Measurements from ENCODE around the gene SLC25A36. TPM values are rescaled to one million over a fixed set of nuclear protein-coding genes. Genes with fewer than 3 reads are reported as not detected.
"Not testable (repeated sequence)": the region's sequence is repeated elsewhere in the genome, so short reads cannot be mapped to it uniquely, and the experiment has no call there.

Gene SLC25A36
- total RNA-seq, 3 donors from 2014 or later (not counting 1 experiment from before 2014, with no cell fraction given): 107 to 127 (median 126) TPM

DNA sequence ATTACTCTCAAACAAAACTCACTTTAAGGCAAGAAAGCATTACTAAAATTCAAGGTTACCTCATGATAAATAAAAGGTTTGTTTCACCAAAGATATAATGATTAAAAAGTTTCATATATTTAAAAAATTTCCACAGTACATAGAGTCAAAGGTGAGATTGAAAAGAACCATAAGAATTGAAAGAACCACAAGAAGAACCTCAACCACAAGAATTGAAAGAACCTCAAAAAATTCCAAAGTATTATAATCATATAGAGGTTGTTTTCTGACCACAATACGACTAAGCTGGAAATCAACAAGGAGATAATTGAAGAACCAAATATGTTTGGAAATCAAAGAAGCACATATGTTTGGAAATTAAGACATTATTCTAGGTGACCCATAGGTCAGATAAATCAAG lies 52.7 kb downstream of the SLC25A36 start:
- Mint-ChIP-seq H3K4me3 (no peak overlapping the region), H3K27ac (no peak overlapping the region), H3K27me3 (ENCODE audit: low read depth in 2 of 2) (peaks cover 0 to 15% of the 10 kb centered on the region in 2 donors), H3K36me3 (no peaks in the 10 kb centered on the region), H3K4me1 (no peaks in the 10 kb centered on the region), H3K9me3 (no peaks in the 10 kb centered on the region)
- intact Hi-C loops (cut with micrococcal nuclease): no loop called here
- no peak overlapping the region for H3K4me3 ChIP-seq (ENCODE audit: low read length)
- no peaks in the 10 kb centered on the region for H3K36me3 ChIP-seq (ENCODE audit: control insufficient read depth, insufficient read depth, low read length)
- TF ChIP-seq, protein P1, sequence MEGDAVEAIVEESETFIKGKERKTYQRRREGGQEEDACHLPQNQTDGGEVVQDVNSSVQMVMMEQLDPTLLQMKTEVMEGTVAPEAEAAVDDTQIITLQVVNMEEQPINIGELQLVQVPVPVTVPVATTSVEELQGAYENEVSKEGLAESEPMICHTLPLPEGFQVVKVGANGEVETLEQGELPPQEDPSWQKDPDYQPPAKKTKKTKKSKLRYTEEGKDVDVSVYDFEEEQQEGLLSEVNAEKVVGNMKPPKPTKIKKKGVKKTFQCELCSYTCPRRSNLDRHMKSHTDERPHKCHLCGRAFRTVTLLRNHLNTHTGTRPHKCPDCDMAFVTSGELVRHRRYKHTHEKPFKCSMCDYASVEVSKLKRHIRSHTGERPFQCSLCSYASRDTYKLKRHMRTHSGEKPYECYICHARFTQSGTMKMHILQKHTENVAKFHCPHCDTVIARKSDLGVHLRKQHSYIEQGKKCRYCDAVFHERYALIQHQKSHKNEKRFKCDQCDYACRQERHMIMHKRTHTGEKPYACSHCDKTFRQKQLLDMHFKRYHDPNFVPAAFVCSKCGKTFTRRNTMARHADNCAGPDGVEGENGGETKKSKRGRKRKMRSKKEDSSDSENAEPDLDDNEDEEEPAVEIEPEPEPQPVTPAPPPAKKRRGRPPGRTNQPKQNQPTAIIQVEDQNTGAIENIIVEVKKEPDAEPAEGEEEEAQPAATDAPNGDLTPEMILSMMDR (IDR thresholded peaks at IDR 0.05): no peak
- DNase-seq (no peak), ATAC-seq (no peak)
- no peaks in the 10 kb centered on the region for H3K27me3 ChIP-seq (ENCODE audit: control insufficient read depth, insufficient read depth, low read length)
- H3K4me1 ChIP-seq (ENCODE audit: control insufficient read depth, insufficient read depth, low read length): no peaks in the 10 kb centered on the region
- H3K27ac ChIP-seq (ENCODE audit: low read length): no peak overlapping the region
- H3K9me3 ChIP-seq (ENCODE audit: control insufficient read depth, insufficient read depth, low read length): no peaks in the 10 kb centered on the region
- WGBS (ENCODE audit: insufficient coverage): 100% methylated on average over 1 of the region's 1 CpG

DNA sequence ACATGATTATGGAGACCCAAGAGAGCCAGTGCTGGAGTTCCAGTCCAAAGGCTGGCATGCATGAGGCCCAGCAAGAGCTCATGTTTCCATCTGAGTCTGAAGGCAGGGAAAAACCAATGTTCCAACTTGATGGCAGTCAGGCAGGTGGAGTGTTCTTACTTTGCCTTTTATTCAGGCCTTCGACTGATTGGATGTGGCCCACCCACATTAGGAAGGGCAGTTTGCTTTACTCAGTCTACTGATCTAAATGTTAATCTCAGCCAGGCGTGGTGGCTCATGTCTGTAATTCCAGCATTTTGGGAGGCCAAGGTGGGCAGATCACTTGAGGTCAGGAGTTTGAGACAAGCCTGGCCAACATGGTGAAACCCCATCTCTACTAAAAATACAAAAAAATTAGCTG lies 53.2 kb downstream of the SLC25A36 start:
- WGBS (ENCODE audit: insufficient coverage): 77% methylated on average over 2 of the region's 2 CpGs
- H3K4me3 ChIP-seq (ENCODE audit: low read length); H3K36me3 Mint-ChIP-seq; H3K4me1 Mint-ChIP-seq; H3K9me3 Mint-ChIP-seq; H3K27me3 ChIP-seq (ENCODE audit: control insufficient read depth, insufficient read depth, low read length); H3K27ac Mint-ChIP-seq; DNase-seq; H3K36me3 ChIP-seq (ENCODE audit: control insufficient read depth, insufficient read depth, low read length); H3K27ac ChIP-seq (ENCODE audit: low read length); H3K4me1 ChIP-seq (ENCODE audit: control insufficient read depth, insufficient read depth, low read length); H3K4me3 Mint-ChIP-seq; ATAC-seq; H3K9me3 ChIP-seq (ENCODE audit: control insufficient read depth, insufficient read depth, low read length); intact Hi-C loops (cut with micrococcal nuclease): not testable (repeated sequence)
- peaks cover 0 to 15% of the 10 kb centered on the region in 2 donors for H3K27me3 Mint-ChIP-seq (ENCODE audit: low read depth in 2 of 2)

DNA sequence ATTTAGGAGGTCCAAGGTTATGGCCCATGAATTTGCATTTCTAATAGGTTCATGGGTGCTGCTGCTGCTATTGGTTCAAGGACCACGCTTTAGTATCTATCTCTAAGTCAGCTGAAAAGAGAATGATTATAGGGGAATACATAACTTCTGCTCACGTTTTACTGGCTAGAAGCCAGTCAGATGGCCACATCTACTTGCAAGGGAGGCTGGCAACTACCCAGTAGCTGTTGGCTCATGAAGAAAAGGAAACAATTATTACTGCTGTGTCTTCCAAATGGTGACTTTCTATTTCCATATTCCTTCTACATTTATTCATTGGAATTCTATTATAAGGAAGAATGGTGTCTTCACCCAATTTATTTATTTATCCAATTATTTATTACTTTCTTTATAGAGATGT lies 54.2 kb downstream of the SLC25A36 start:
- no peak overlapping the region for H3K4me3 ChIP-seq (ENCODE audit: low read length)
- 64% methylated on average over 2 of the region's 2 CpGs for WGBS (ENCODE audit: insufficient coverage)
- TF ChIP-seq, protein P1 (IDR thresholded peaks at IDR 0.05): no peak
- intact Hi-C loops (cut with micrococcal nuclease): no loop called here
- Mint-ChIP-seq H3K4me3 (no peak overlapping the region), H3K36me3 (no peaks in the 10 kb centered on the region), H3K27me3 (ENCODE audit: low read depth in 2 of 2) (peaks cover 0 to 15% of the 10 kb centered on the region in 2 donors), H3K9me3 (no peaks in the 10 kb centered on the region), H3K27ac (no peak overlapping the region), H3K4me1 (no peaks in the 10 kb centered on the region)
- H3K27ac ChIP-seq (ENCODE audit: low read length): no peak overlapping the region
- H3K27me3 ChIP-seq (ENCODE audit: control insufficient read depth, insufficient read depth, low read length): no peaks in the 10 kb centered on the region
- DNase-seq (no peak), ATAC-seq (no peak)
- no peaks in the 10 kb centered on the region for H3K4me1 ChIP-seq (ENCODE audit: control insufficient read depth, insufficient read depth, low read length)
- no peaks in the 10 kb centered on the region for H3K36me3 ChIP-seq (ENCODE audit: control insufficient read depth, insufficient read depth, low read length)
- H3K9me3 ChIP-seq (ENCODE audit: control insufficient read depth, insufficient read depth, low read length): no peaks in the 10 kb centered on the region

DNA sequence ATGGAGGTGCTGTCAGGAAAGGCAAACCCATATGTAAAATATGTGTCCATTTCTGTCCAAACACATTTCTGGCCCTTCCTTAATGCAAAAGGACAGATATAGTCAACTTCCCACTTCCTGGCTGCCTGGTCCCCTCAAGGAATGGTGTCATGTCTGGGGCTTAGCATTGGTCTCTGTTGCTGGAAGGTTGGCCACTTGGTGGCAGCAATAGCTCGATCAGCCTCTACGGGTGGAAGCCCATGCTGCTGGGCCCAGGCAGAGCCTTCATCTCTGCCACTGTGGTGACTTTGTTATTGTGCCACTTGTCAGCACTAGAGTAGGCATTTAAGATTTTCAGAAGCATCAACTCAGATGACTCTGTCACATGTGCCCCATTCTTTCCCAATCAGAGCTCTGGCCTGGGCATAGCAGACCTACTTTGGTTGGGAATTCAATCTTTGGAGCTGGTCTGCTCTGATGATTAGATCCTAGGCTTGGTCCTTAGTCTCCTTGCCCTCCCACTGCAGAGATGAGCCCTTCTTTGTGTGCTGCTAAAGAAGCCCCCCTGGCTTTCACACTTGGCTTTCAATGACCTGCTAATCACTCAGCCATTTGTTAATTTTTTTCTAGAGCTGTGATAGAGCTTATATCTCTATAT lies 58.5 kb downstream of the SLC25A36 start:
- Histone ChIP-seq H3K27me3 (ENCODE audit: control insufficient read depth, insufficient read depth, low read length) (no peaks in the 10 kb centered on the region), H3K36me3 (ENCODE audit: control insufficient read depth, insufficient read depth, low read length) (no peaks in the 10 kb centered on the region), H3K9me3 (ENCODE audit: control insufficient read depth, insufficient read depth, low read length) (no peaks in the 10 kb centered on the region), H3K4me3 (ENCODE audit: low read length) (no peak overlapping the region), H3K4me1 (ENCODE audit: control insufficient read depth, insufficient read depth, low read length) (no peaks in the 10 kb centered on the region), H3K27ac (ENCODE audit: low read length) (no peak overlapping the region)
- Mint-ChIP-seq H3K4me1 (no peaks in the 10 kb centered on the region), H3K36me3 (no peaks in the 10 kb centered on the region), H3K9me3 (no peaks in the 10 kb centered on the region), H3K27ac (no peak overlapping the region), H3K27me3 (ENCODE audit: low read depth in 2 of 2) (no peaks in the 10 kb centered on the region), H3K4me3 (no peak overlapping the region)
- DNase-seq (peak in 1 of 2 donors; percentile 73), ATAC-seq (peak; percentile 64 to 95 (median 65))
- intact Hi-C loops (cut with micrococcal nuclease): loop anchor here (1.0 kb wide), 2 partner anchors 105 to 192 kb away; no protein-coding TSS in a partner anchor
- 18% methylated on average over 2 of the region's 2 CpGs for WGBS (ENCODE audit: insufficient coverage)
- TF ChIP-seq, protein P1 (IDR thresholded peaks at IDR 0.05): peak; percentile 53
